Stimulated activated CD4-positive, alpha-beta T cell treated with anti-CD3 and anti-CD28 coated beads, Interleukin-1b, Interleukin-23, amount 100 ng/mL, for 4 hours (primary cell): ENCODE results near the gene IFIT2.
A peak's percentile ranks its signal among the peaks of the same experiment; 100 is the strongest.
"Not testable (repeated sequence)": the region's sequence is repeated elsewhere in the genome, so short reads cannot be mapped to it uniquely, and the experiment has no call there.

Experiments used
- DNase-seq, 2 donors: peaks; one replicate each; pipeline ENCODE4 v3.0.0-alpha.2; 2020; ENCODE audit warnings: low read depth in 2 of 2

Gene IFIT2

DNA sequence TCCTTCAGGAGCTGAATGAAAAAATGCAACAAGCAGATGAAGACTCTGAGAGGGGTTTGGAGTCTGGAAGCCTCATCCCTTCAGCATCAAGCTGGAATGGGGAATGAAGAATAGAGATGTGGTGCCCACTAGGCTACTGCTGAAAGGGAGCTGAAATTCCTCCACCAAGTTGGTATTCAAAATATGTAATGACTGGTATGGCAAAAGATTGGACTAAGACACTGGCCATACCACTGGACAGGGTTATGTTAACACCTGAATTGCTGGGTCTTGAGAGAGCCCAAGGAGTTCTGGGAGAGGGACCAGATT, 5.4 kb downstream of the IFIT2 start:
- DNase-seq: no peak

DNA sequence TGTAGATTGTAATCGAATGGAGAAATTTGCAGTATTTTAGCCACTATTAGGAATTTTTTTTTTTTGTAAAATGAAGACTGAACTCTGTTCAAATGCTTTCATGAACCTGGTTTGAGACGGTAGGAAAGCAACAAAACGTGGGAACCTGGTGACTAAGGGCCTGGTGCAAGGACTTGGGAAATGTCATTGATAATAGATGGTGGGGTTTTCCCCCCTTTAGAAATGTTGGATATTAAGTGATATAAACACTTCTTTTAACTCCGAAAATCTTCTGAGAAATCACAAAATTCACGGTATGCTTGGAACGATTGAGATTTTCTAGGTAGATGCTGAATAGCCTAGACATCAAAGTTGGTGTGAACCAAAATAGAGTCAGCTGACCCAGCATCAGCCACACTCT, 6.4 kb downstream of the IFIT2 start:
- no peak for DNase-seq

DNA sequence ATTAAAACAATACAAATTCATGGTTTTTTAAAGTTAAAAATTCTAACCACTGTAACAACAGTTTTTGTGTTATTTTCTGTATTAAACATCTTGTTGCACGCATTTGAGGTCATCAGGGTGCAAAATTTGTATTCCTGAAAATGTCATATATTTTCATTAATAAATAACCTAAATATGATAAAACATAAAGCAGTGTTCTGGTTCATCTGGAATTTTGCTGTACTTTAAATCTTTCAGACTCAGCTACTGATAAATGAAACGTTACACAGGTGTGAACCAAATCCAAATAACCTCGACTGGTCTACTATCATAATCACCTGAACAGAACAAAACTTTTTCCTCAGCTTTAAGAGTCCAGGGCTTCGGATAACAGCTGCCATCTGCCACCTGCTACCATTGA, 6.9 kb downstream of the IFIT2 start:
- no peak for DNase-seq

DNA sequence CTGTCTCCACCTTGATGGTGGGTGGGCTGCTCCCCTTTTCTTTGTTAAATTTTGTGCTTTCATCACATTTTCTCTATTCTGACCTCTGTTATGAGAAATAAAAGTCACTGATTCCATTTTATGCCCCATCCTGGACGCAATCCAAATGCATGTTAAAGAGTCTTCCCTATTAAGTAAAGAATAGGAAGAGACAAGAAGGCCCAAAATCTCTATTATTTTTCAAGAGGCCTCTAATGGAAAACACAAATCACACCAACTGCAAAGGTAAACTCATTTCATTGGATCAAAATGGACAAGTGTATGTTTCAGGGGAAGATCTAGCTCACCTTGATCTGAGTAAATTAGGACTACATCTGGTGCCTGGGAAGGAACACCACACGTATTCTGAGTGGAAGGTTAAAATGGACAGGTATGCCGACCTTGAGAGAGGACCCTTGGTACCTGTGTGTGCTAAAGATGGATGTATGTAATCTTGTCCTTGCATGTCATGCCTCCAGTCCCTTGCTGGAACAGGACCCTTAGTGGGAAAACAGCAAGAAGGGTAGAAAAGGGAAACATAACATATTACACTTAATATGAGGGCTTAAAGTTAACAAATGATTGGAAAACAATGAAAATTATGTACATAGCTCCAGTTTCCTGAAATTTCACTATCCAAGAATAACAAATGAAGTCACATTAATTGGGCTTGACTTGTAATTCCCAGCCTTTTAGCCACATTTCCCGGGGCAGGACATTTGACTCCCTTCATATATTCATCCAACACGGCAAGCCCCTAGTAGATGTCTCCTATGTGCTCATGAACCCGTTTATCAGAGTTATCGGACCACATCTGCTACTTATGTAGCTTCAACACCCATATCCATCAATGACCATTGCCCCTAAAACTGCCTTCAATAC, 7.6 kb downstream of the IFIT2 start:
- no peak for DNase-seq

DNA sequence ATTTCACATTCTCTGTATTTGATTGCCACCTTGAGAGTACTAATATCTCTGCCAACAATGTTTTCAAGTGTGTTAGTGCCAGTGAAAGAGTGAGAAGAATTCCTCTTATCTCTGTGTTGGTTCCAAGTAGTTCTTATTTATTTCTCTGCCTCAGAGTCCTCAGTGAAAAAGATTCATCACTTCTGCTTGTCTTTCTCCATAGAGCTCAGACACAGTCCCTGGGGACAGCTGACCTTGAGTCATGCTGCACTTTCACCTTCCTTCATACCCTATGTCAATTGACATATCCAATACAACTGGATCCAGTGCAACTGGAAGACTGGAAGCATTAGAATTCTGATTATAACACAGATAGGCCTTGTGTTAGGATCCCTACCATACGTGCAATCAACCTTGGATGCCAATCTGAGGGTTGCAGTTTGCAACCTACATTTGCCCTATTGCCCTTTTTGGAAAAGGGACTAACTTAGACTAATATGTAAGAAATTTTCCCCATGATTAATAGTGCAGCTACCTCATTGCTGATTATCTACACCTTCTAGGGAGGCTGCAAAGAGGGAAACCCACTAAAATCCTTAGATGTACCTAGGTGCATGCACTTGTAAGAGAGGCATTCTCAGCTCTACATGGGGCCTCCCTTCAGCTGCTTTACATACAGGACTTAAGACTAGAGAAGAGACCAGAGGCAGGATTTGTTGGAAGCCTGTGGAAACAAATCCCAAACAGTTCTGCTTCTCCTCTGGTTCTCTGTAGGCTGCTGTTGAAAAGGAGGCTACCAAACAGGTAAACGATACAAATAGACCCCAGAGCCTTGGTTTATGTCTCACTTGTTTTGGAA, 8.4 kb downstream of the IFIT2 start:
- DNase-seq: no peak

DNA sequence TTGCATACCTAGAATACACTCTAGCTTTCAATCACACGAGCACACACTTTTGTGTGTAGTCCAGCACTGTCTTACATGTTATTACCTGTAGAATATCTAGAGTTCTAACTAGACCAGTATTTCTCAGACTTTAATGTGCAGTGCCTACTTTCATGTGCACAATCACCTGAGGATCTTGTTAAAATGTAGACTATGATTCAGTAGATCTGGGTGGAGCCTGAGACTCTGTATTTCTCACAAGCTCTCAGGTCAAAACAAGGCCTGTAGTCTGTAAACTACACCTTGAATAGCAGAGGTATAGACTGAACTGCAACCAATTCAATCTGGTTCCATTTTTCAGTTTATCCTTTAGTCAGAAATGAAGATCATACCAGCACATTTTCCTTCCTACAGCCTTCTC, 11.1 kb downstream of the IFIT2 start:
- no peak for DNase-seq

DNA sequence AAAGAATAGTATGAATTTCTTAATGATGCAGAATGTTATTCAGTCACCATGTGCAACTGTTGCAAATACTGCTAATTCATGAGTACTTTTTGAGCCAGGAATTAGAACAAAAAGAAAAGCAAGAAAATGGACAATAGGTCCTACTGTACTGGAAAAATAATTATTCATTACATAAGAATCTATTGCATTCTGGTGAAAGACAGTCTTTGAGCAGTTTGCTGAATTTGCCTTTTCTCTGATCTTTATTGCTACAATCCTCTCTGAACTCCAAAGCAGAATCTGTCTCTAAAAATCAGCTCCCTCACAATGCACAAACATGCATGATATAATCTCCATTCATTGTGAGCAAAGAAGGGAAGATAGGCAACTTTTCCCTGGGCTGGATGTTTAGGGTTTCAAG, 12.8 kb downstream of the IFIT2 start:
- DNase-seq: no peak

DNA sequence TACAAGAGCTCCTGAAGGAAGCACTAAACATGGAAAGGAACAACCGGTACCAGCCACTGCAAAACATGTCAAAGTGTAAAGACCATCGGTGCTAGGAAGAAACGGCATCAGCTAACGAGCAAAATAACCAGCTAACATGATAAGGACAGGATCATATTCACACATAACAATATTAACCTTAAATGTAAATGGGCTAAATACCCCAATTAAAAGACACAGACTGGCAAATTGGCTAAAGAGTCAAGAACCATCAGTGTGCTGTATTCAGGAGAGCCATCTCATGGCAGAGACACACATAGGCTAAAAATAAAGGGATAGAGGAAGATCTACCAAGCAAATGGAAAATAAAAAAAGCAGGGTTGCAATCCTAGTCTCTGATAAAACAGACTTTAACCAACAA, 16.2 kb downstream of the IFIT2 start:
- DNase-seq: not testable (repeated sequence)

DNA sequence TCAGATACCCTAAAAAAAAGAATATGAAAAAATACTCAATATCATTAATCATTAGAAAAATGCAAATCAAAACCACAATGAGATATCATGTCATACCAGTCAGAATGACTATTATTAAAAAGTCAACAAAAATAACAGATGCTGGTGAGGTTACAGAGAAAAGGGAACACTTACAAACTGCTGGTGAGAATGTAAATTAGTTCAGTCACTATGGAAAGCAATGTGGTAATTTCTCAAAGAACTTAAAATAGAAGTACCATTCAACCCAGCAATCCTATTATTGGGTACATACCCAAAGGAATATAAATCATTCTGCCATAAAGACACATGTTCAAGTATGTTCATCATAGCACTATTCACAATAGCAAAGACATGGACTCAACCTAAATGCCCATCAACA, 23.2 kb downstream of the IFIT2 start:
- DNase-seq: not testable (repeated sequence)

DNA sequence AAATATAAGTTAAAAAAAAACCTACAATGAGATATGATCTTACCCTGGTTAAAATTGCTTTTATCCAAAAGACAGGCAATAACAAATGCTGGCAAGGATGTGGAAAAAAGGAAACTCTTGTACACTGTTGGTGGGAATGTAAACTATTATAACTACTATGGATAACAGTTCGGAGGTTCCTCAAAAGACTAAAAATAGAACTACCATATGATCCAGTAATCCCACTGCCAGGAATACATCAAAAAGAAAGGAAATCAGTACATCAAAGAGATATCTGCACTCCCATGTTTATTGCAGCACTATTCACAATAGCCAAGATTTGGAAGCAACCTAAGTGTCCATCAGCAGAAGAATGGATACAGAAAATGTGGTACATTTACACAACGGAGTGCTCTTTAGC, 24.0 kb downstream of the IFIT2 start:
- DNase-seq: not testable (repeated sequence)

DNA sequence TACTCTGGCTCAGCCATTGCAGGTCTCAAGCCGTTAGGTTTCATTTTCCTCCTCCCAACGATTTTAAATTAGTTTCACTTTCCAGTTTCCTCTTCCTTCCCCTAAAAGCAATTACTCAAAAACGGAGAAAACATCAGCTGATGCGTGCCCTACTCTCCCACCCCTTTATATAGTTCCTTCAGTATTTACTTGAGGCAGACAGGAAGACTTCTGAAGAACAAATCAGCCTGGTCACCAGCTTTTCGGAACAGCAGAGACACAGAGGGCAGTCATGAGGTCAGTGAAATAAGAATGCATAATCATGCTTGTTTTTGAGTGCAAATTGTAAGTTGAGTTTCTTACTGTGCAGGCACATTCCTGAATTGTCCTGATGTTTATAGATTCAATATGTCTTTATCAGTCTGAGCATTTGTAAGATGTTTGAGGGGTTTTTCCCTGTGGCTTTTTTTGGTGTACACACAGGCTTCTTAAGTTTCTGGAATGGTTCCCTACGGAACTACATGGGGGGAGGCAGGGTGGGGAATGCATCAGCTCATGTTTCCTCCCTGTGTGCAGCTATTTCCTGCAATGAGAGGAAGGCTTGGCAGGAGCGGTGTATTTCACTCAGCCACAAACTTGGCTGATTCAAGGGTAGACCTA, 26.1 kb downstream of the IFIT2 start, which contains the start of gene IFIT3:
IFIT3 (plus strand) TSS at position 195 of the 639 bp plus-strand sequence; CDS start at position 272, 77 bp downstream.
- no peak for DNase-seq

DNA sequence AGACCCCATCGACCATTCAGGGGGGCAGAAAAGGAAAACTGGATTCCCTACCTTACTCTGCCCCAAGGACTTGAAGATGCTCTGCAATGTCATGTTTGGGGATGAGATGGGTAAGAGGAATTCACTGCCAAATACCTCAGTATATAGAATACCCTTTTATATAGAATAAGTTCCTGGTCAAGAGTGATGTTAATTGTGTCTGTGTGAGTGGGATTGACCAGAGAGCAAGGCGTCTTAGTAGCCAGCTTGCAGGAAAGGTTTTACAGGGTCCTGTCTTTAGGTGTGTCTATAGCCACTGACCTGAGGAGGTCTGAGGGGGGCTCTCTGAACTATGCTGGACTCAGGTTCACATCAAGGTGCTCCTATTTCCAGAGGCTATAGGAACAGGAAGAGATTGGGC, 27.3 kb downstream of the IFIT2 start:
- DNase-seq: no peak

DNA sequence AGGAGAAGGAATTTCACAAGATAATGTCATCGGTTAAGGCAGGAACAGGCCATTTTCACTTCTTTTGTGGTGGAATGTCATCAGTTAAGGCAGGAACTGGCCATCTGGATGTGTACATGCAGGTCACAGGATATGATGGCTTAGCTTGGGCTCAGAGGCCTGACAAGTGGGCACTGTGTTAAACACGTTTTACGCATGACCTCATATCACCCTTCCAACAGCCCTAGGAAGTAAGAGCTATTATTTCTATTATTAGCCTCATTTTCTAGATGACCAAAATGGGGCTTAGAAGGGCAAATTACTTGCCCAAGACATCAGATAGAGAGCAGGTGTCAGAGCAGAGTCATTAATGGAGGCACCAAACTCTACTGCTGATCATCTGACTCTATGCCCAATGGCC, 28.2 kb downstream of the IFIT2 start:
- not testable (repeated sequence) for DNase-seq

DNA sequence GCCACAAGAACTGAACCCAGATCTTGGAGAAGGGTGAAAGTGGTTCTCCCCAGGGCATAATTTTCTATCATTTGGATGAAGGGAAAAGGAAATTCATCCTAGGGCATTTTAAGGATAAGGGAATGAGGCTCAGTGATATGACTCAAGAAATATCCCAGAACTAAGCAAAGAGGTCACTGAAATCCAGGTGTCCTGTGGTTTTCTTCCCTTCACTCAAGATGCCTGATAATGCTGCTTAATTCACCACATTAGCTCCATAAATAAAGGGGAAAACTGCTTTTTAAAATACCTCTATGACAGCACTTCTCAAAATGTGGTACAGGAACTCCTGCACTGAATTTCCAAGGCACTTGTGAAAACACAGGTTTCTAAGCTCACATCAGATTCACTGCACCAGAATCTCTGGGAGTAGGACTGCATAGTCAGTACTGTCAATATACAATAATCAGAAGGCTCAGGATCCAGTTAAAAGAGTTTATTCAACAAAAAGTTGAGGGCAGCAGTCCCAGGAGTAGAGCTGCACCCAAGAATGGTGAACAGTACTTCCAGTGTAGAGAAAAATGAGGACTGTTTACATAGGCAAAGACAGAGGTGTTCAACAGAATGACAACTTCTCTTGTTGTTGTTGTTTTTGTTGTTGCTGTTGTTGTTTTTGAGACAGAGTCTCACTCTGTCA, 28.8 kb downstream of the IFIT2 start:
- DNase-seq: no peak

DNA sequence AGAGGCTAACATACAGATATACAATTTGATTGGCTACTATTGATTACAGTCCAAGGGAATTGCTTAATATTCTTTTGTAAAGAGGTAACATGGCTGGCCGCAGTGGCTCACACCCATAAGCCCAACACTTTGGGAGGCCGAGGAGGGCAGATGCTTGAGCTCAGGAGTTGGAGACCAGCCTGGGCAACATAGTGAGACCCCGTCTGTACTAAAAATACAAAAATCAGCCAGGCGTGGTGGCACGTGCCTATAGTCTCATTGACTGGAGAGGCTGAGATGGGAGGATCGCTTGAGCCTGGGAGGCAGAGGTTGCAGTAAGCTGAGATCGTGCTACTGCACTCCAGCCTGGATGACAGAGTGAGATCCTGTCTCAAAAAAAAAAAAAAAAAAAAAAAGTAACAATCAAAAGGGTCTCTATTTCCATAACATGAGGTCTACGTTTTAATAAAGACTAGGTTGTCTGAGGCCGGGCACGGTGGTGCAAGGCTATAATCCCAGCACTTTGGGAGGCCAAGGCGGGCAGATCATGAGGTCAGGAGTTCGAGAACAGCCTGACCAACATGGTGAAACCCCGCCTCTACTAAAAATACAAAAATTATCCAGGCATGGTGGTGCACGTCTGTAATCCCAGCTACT, 29.8 kb downstream of the IFIT2 start:
- not testable (repeated sequence) for DNase-seq

DNA sequence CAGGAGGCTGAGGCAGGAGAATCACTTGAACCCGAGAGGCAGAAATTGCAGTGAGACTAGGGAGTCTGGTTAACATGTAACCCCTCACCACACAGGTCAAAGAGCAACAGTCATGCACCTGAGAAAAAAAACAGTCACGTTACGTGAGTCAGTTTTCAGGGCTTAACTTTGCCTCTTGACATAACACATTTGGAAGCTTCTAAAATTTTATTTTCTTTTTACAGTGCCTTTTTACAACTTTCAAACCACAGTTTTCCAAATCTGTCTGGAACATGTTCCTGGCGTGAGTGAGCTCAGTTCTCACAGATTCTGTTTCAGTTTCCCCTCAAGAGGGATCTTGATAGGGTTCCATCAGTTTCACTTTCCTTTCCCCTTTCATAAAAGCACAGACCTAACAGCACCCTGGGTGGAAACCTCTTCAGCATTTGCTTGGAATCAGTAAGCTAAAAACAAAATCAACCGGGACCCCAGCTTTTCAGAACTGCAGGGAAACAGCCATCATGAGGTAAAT, 30.3 kb downstream of the IFIT2 start:
- no peak for DNase-seq

DNA sequence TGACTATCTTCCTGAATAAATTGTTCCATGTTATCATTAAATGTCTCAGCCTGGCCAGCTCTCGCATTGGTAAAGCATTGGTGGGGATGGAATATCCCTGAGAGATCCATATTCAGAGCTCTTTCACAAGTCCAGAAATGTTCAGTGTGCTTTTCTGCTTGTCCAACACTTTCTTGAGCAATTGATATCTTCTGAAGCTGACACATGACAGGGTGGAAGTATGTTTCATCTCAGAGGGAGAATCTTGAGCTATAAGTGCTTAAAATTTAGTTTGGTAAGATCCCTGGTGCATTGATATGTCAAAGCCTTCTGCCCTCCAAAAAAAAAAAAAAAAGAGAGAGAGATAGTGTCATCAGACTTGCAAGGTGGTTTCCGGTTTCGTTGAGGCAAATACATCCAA, 33.4 kb downstream of the IFIT2 start:
- no peak for DNase-seq

DNA sequence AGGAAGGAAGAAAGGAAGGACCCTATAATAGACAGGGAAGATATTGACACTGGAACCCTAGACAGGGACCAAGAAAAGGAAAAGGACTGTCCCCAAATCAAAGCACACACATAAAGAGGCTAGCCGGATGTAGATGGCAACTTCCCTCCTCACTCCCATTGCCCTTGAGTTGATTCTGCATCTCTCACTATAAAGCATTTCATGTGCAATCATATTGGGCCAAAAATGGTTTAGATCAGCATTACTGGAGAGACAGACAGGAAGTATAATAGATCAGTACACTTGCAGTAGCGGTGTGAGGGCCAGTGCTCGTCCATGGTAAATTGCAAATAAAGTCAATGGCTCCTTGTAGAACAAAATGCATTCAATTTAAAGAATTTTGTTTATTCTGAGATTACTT, 34.4 kb downstream of the IFIT2 start:
- DNase-seq: no peak

DNA sequence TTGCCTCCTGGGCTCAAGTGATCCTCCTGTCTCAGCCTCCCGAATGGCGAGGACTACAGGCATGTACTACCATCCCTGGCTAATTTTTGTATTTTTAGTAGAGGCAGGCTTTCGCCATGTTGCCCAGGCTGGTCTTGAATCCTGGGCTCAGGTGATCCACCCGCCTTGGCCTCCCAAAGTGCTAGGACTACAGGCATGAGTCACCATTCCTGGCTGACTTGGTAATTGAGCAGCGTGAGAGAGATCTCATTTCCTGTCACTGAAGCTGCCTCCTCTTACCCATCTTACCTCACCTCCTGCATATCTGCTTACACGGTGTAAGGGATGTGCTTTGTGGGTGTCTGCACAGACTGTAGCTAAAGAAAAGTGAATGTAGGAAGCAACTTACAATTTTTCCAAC, 35.6 kb downstream of the IFIT2 start:
- DNase-seq: peak in 1 of 2 donors; percentile 26

DNA sequence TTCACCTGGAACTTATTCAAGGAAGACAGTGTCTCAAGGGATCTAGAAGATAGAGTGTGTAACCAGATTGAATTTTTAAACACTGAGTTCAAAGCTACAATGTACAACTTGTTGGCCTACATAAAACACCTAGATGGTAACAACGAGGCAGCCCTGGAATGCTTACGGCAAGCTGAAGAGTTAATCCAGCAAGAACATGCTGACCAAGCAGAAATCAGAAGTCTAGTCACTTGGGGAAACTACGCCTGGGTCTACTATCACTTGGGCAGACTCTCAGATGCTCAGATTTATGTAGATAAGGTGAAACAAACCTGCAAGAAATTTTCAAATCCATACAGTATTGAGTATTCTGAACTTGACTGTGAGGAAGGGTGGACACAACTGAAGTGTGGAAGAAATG, 36.9 kb downstream of the IFIT2 start:
- no peak for DNase-seq

DNA sequence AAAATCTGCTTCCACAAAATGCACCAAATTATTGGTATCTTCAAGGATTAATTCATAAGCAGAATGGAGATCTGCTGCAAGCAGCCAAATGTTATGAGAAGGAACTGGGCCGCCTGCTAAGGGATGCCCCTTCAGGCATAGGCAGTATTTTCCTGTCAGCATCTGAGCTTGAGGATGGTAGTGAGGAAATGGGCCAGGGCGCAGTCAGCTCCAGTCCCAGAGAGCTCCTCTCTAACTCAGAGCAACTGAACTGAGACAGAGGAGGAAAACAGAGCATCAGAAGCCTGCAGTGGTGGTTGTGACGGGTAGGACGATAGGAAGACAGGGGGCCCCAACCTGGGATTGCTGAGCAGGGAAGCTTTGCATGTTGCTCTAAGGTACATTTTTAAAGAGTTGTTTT, 38.0 kb downstream of the IFIT2 start:
- DNase-seq: no peak
